Stimulated activated naive CD4-positive, alpha-beta T cell treated with Interleukin-2 at 50 U/mL for 16 hours (primary cell): ENCODE data around the gene GALNT1.

Experiments
- DNase-seq: peaks from one replicate; lab custom pipeline; 2025; lab: John Stamatoyannopoulos, UW

The GALNT1 gene

DNA sequence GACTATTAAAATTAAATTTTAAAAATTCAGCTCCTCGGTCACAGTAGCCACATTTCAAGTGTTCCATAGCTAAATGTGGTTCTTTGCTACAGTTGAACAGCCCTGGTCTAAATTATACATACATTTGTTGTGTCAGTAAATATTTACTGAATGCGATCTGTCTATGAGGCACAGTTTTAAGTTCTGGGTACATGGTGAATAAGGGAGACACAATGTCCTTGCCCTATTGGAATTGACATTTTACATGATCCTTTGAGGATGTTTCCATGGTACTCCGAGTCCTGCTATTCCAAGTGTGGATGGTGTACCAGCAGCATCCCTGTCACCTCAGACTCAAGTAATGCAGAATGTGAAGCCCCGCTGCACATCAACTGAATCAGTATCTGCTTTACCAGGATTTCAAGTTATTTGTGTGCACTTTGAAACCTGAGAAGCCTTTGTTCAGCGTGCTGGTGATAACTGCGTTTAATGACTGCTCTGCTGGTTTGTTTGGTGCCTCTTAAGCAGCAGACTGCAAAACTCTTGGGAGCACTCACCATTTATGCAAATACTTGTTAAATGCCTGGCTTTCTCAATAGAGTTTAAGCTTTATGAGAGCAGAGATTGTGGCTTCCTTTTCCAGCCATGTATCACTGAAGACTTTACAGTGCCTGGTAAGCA, 1.5 kb downstream of the GALNT1 start:
- DNase-seq, result no peak

DNA sequence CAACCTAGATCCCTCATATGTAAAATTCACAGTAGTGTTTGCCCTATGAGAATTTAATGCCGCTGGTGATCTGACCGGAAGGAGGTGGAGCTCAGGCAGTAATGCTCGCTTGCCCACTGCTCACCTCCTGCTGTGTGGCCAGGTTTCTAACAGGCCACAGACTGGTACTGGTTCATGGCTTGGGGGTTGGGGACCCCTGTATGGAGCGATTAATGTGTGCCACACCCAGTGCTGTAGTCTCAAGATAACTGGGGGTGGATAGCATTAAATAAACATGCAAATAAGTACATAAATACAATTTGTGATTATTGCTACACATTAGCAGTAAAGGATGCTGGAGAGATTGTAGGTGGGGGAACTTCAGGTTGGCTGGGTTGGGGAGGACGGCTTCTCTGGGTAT, 3.2 kb downstream of the GALNT1 start:
- DNase-seq, result no peak

DNA sequence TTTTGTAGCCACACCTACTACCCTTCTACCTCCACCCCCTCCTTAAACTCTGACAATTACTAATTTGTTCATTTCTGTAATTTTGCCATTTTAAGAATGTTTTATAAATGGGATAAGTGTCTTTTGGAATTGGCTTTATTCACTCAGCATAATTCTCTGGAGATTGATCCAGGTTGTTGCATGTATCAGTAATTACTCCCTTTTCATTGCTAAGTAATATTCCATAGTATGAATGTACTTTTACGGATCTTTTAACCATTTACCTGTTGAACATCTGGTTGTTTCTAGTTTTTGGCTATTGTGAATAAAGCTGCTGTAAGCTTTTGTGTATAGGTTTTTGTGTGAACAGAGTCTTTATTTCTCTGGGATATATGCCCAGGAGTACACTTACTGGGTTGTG, 4.1 kb downstream of the GALNT1 start:
- no peak for DNase-seq

DNA sequence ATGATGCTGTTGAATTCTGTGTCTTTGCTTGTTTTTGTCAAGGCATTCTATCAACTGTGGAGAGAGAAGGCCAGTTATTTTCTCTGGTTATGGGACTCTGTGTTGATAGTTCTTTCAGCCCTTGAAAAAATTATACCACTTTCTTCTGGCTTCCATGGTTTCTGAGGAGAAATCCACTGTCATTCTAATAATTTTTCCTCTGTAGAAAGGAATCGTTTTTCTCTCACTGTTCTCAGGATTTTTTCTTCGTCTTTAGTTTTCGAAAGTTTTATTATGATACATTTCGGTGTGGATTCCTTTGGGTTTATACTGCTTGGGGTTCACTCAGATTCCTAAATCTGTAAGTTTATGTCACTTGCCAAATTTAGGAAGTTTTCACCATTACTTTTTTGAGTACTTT, 6.6 kb downstream of the GALNT1 start:
- DNase-seq, result no peak

DNA sequence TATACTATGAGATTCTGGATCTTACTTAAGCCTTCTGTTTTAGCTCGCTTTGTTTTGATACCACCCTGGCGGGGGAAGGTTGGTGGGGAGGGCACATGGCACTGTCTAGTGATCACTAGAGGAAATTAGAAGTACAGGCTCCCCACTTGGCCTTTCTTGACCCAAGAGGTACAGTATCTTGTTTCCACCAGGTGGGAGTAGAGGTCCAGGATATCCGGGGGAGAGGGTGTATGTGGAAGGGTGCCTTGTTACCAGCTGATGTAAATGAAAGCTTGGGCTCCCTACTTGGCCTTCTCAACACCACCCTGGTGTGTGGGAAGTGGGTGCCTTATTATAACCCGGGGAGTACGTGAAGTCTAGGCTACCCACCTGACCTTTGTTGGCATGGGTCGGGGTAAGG, 7.5 kb downstream of the GALNT1 start:
- no peak for DNase-seq

DNA sequence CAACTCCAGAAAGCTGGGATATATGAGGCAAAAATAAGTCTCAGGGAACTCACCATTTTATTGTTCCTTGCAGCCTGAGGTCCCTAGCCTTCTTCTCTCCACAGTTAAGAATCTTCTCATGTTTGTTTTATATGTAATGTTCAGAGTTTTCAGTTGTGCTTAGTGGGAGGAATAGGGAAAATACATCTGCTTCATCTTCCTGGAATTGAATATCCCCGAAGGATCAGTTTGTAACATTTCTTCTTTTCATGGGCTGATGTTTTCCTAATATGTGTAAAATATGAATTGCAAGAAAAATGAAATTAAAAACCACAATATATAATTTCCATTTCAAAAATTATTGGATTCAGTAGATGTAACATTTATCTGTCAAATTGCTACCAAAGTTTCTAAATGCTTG, 8.0 kb downstream of the GALNT1 start:
- DNase-seq, result no peak

DNA sequence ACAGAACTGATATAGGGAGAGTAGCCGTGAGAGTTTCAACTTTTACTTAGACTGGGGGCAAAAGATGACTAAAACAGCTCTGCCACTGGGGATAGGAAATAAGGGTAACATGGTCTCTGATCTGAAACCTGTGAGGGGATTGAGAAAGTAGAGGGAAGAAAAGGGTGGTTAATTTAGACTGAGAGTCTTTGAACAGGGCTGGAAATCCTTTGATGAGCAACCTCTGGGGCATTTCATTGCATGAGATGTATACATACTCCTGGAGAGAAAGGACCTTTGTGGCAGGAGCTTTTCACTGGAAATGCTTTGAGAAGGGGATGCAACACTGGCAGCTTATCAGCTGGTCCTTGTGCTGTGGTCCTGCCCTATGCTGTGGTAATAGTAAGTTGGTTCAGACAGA, 9.4 kb downstream of the GALNT1 start:
- no peak for DNase-seq

DNA sequence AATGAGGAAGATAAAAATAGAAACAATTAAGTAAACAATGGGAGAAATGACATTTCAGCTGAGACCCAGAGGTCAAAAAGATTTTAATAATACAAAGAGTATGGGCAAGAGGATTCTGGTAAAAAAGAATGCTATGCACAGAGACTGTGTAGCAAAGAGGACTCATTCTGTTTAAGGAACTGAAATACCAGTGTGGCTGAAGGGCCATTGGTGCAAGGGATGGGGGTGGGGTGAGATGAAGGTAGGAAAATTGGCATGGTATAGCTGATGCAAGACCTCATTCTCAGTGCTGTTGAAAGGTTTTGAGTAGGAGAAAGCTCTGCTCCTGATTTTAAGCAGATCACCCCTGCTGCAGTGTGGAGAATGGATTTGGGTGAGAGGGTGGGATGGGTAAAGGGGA, 10.8 kb downstream of the GALNT1 start:
- DNase-seq, result no peak

DNA sequence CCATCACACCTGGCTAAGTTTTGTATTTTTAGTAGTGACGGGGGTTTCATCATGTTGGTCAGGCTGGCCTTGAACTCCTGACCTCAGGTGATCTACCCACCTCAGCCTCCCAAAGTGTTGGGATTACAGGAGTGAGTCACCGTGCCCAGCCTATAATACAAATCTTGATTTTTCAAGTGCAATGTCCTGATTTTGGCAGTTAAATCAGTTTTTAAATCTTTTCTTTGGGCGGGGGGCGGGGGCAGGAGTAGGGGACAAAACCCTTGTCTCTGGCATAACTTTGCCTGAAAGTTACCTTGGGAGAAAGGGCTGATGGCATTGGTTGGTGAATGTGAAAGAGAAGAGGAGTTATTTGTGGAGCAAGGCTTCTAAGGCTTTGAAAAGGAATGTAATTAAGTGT, 12.3 kb downstream of the GALNT1 start:
- DNase-seq, result no peak

DNA sequence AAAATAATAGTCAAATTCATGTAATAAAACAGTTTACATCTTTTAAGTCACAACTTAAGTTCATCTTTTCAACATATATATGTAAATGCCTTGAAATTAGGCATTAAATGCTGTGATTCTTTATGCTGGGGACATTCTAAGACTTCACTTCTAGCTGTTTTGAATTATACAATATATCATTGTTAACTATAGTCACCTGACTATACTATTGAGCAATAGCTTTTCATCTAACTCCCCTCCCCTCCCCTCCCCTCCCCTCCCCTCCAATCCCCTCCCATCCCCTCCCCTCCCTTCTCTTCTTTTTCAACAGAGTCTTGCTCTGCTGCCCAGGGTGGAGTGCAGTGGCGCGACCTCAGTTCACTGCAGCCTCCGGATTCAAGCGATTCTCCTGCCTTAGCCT, 16.2 kb downstream of the GALNT1 start:
- DNase-seq, result no peak

DNA sequence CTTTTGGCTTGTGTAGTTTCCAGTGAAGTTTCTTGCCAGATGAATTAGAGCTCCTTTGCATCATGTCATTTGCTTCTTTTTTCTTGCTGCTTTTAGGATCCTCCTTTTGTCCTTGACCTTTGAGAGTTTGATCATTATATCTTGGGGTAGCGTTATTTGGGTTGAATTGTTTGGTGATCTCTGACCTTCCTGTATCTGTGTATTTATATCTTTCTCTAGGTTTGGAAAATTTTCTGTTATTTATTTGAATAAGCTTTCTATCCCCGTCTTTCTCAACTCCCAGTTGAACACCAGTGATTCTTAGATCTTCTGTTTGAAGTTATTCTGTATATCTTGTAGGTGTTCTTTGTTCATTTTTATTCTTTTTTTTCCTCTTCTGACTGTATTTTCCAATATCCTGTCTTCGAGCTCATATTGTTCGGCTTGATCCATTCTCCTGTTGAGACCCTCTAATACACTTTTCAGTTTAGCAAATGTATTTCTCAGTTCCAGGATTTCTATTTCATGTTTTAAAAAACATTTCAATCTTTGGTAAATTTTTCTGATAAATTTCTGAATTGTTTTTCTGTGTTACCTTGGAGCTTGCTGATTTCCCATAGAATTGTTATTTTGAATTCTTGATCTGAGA, 20.8 kb downstream of the GALNT1 start:
- DNase-seq, result no peak

DNA sequence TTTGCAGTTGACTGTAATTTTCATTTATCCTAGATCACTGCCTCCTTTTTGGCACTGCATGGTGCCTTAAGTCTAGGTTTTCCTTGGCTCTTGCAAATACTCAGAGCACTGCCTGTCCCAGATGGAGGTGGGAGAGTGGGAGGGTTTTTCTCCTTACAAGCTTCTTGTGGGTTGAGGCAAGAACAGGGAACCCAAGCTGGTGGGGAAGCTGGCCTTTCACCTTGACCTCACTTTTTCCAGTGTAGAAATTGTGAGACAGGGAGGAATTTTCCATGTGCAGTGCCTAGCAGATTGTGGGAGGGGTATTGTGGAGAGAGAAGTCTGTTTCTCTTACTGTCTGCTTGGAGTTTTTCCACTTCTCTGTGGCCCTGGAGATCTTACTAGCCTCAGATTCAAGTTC, 21.5 kb downstream of the GALNT1 start:
- DNase-seq, result no peak

DNA sequence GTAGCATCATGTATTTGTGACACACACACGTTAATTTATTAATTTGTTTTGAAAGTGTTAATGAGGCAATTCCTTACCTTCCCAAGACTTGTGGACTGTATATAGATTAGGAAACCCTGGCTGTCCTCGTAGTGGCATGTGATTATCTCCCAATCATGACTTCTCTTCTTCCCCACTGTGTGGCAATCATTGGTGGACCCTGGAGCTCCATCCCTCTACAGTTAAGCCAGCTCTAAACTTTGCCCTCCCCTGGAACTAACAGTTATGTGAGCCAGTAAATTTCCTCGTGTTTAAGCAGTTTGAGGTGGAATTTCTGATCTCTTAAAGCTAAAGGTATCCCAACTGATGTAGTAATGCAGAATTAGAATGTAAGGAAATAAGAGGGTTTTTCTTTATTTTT, 22.0 kb downstream of the GALNT1 start:
- DNase-seq, result no peak

DNA sequence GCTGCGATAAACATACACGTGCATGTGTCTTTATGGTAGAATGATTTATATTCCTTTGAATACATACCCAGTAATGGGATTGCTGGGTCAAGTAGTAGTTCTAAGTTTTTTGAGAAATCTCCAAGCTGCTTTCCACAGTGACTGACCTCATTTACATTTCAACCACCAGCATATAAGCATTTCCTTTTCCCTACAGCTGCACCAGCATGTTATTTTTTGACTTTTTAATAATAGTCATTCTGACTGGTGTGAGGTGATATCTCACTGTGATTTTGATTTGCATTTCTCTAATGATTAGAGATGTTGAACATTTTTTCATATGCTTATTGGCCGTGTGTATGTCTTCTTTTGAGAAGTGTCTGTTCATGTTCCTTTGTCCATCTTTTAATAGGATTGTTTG, 22.8 kb downstream of the GALNT1 start:
- DNase-seq, result no peak

DNA sequence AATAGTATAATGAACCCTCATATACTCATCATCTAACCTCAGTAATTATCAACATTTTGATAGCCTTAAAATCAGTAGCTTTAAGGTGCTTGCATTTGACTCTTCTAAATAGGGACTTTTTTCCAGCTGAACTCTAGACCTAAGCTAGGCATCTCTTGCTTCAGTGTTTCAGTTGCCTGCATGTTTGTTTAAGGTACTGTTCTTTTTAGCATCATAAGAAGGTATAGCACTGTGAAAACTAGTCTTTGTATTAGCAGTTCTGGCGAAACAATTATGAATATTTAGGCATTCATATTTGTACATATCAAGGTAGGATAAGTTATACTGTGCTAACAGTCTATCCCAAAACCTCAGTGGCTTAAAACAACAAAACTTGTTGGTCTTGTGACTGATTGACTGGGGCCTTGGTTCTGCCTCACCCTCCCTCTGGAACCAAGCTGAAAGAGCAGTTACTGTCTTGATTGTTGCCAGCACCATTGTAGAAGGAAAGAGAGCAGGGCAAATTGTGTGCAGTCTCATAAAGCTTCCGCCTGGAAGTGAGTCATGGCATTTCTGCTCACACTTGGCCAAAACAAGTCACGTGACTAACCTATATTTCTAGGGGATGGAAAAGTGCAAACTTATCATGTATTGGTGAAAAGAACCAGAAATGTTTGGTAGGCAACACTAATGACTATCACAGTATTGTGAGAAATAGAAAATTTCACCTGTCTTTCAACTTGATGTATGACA, 24.3 kb downstream of the GALNT1 start:
- DNase-seq, result no peak

DNA sequence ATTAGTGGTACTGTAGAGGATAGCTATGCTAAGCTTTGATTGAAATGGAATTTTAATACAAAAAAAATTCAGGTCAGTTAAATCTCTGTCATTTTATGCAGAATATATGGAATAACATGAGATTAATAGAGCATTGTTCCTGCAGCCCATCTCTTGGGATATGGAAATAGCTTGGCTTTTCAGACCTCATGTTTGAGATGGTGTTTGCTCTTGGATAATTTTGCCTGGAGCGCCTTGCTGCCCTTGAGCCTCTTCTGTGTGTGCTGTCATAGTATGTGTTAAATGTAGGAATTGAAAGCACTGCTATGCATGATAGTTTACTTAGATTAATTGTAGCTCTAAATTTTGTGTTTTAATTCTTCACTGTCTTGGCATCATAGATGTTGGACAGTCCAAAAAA, 27.7 kb downstream of the GALNT1 start:
- DNase-seq, result no peak

DNA sequence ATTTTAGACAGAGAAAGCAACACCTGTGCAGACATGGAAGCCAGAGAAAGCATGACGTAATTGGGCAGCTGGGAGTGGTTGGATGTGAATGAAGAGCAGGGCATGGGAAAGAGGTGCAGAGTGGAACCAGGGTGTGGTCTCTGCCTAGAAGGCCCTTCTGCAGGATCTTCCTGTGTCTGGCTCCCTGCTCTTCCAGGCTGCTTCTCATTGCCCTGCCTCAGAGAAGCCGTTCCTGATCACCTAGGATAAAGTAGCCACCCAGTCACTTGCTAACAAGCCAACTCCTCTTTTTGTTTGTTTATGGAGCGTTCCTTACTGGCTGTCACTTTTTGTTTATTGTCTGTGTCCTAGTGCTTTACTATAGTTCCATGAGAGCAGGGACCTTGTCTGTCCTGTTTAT, 28.5 kb downstream of the GALNT1 start:
- DNase-seq, result no peak

DNA sequence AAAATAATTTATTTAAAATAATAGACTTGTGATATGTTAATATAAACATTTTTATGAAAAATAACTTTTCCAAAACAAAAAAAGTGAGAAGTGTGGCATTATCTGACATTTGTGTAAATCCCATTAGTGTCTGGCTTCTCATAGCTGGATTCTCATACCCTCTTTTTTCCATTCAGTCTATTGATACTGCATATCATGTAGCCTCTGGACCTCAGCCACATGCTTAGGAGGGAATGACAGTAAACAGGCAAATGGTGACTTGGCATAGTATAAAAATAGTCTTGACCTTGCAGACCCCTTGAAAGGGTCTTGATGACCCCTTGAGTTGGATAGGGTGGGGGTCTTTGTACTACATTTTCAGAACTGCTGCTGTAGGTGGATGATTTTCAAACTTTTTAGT, 29.2 kb downstream of the GALNT1 start:
- DNase-seq, result no peak

DNA sequence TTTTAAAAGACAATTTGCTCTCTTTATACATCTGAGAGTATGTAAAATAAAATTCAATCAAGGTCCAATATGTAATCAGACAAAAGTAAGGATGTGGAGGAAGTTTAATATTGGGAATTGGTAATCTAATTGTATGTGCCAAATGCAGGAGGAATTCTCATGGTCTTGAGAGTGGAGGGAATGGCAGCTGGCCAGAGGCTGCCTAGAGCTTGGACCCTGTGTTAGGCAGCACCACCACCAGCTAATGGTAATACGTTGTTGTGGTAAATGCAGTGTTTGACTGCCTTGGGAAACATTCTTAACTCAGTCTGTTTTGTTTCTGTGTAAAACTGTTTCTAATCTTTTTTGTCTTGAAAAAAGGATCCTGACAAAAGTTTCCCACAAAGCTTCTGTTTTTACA, 30.0 kb downstream of the GALNT1 start:
- DNase-seq, result no peak

DNA sequence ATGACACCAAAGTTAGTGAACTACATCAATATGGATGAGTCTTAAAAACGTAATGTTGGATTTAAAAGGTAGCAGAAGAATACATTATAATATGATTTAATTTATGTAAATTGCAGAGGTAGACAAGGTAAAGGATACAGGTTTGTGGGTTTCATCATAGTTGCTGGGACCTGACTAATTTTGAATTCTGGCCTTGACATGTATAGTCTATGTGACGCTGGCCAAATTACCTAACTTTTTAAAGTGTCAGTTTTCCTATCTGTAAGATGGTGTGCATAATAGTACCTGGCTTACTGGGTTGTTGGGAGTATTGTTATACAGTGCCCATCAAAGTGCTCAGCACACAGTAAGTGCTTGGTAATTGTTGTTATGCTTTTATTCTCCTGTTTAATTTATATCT, 34.5 kb downstream of the GALNT1 start:
- DNase-seq, result no peak

DNA sequence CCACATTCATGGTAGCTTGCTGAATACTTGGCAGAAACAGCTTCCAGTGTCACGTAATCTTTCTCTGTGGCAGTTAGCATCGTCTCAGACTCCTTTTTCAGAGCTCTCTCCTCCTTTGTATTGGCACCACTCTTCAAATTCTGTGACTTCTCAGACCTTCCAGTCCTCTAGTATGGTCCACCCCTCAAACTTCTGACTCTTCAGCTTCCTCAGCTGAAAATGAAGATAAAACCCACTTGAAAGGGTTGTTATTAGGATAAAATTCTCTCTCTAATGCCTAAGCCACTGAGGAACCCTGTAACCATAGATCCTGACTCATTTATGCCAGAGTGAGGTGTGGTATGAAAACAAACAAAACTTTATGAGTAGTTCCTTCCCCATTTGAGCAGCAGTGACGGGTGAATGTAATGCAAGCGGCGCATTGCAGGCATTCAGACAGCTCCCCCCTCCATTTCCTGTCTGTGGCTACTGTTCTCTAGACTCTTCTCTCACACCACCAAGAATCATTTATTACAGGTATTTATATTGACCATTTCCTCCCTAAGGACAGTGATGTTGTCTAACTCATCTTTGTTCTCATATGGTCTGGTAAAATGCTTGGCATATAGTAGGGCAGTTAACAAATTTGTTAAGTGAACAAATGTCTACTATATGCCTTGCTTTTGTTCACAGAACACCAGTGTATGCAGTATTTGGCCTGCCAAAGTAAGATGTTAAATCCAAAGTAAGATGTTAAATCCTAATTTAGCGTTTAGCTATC, 35.3 kb downstream of the GALNT1 start:
- peak; percentile 65 for DNase-seq

DNA sequence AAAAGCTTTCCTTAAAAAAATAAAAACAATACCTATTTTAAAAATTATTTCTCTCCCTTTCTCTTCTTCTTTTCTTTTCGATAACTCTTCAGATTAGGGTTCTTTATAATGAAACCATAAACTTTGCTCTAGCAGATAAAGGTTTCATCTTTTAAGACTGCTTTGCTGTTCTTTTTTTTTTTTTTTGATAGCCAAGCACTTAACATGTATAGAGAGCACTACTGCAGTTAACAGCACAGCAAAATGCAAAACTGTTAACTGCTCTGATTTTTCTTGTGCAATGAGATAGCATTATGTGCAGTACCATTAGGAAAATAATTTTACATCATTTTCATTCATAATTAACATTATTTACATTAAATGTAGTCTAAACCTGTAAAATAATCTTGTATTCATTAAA, 36.3 kb downstream of the GALNT1 start:
- no peak for DNase-seq

DNA sequence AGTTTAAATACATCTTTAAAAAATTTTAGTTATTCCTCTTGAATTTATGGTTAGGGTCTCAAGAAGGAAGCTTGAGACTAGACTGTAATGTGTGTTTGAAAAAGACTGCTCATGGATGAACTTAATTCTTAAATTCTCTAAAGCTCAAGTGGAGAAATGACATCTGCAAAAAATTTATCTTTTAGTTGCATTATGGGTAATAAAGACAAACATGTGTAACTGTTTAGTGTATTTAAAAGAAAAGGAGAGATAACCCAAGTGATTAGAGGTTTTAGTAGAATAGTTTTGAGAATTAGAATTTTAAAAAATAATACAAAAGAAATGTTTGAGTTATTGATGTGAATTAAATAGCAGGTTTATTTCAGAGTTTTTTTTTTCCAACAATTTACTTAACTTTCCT, 36.7 kb downstream of the GALNT1 start:
- no peak for DNase-seq
